AG09309 (cell line): Measurements from ENCODE around the gene CENPN.
A peak's percentile ranks its signal among the peaks of the same experiment; 100 is the strongest.

Experiments
- DNase-seq: peaks from one replicate; pipeline ENCODE4 v3.0.0-alpha.2; 2010; ENCODE audit warnings: low read depth
- H3K4me3 ChIP-seq: 2 replicates; pipeline ENCODE4 v1.5.1; 2011; ENCODE audit warnings: mild to moderate bottlenecking, low read depth, low read length, moderate library complexity; ENCODE audit not compliant: control insufficient read depth
- CTCF ChIP-seq: IDR thresholded peaks from 2 replicates; pipeline ENCODE4 v1.5.1; 2011; ENCODE audit warnings: mild to moderate bottlenecking, low read depth, low read length, inconsistent platforms; ENCODE audit not compliant: insufficient read depth, control insufficient read depth; ENCODE audit errors: missing control alignments

Gene CENPN

GRCh38 chr16:81035975-81036750, 29.1 kb downstream of the CENPN start:
- no peak for TF ChIP-seq CTCF
- DNase-seq: no peak
- H3K4me3 ChIP-seq: peak overlapping the region; percentile 72

- no peak for TF ChIP-seq CTCF
- DNase-seq: no peak
- peak overlapping the region; percentile 72 for H3K4me3 ChIP-seq
These were observed 29.8 kb downstream of the CENPN start for GRCh38 chr16:81036751-81037350.

- DNase-seq: no peak
- TF ChIP-seq CTCF: no peak
- no peak overlapping the region for H3K4me3 ChIP-seq
These were observed 33.1 kb downstream of the CENPN start for GRCh38 chr16:81040131-81040530.

- no peak overlapping the region for H3K4me3 ChIP-seq
- TF ChIP-seq CTCF: no peak
- no peak for DNase-seq
These were observed 33.8 kb downstream of the CENPN start for GRCh38 chr16:81040842-81041241.

GRCh38 chr16:81041696-81042095, 34.7 kb downstream of the CENPN start:
- no peak for TF ChIP-seq CTCF
- DNase-seq: no peak
- no peak overlapping the region for H3K4me3 ChIP-seq

- no peak overlapping the region for H3K4me3 ChIP-seq
- no peak for DNase-seq
- no peak for TF ChIP-seq CTCF
These were observed 35.8 kb downstream of the CENPN start for GRCh38 chr16:81042821-81043220.
